ENCODE data around the gene ZSWIM3. TPM values are rescaled to one million over a fixed set of nuclear protein-coding genes. Genes with fewer than 3 reads are reported as not detected.

Gene ZSWIM3
- total and polyA plus RNA-seq, 9 donors = 1.8 to 7.5 (median 4.7) TPM

DNA sequence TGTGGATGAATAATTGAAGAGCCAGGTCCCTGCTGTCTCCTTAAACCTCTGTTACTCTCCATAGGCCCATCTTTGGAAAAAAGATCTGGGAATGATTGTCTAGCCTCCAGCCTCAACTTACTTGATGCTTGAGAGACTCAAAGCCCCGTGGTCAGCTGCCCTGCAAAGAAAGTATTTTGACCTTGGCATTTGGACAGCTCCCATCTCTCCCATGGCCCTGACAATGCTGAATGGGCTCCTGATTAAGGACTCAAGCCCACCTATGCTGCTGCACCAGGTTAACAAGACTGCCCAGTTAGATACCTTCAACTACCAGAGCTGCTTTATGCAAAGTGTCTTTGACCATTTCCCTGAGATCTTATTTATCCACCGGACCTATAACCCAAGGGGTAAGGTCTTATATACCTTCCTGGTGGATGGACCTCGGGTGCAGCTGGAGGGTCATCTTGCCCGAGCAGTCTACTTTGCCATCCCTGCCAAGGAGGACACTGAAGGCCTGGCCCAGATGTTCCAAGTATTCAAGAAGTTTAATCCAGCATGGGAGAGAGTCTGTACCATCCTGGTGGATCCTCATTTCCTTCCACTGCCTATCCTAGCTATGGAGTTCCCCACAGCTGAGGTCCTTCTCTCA is 25.2 kb downstream of the ZSWIM3 start:
- Histone ChIP-seq H3K4me3 (no peak overlapping the region), H3K4me1 (ENCODE audit: insufficient read depth) (peaks cover 2% of the 10 kb centered on the region), H3K27ac (no peak overlapping the region), H3K27me3 (no peaks in the 10 kb centered on the region), H3K36me3 (no peaks in the 10 kb centered on the region), H3K9me3 (no peaks in the 10 kb centered on the region)
- intact Hi-C loops (cut with DNase I) = loop anchor here in 1 of 4 donors (10.0 kb wide), 1 partner anchor 62 kb away; no protein-coding TSS in a partner anchor
- no peak for DNase-seq
- WGBS, 3 donors = 58 to 68% (median 62%) methylated on average over 4 of the region's 4 CpGs
- TF ChIP-seq, protein P1, sequence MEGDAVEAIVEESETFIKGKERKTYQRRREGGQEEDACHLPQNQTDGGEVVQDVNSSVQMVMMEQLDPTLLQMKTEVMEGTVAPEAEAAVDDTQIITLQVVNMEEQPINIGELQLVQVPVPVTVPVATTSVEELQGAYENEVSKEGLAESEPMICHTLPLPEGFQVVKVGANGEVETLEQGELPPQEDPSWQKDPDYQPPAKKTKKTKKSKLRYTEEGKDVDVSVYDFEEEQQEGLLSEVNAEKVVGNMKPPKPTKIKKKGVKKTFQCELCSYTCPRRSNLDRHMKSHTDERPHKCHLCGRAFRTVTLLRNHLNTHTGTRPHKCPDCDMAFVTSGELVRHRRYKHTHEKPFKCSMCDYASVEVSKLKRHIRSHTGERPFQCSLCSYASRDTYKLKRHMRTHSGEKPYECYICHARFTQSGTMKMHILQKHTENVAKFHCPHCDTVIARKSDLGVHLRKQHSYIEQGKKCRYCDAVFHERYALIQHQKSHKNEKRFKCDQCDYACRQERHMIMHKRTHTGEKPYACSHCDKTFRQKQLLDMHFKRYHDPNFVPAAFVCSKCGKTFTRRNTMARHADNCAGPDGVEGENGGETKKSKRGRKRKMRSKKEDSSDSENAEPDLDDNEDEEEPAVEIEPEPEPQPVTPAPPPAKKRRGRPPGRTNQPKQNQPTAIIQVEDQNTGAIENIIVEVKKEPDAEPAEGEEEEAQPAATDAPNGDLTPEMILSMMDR (IDR thresholded peaks at IDR 0.05) = no peak
- TF ChIP-seq POLR2A (IDR thresholded peaks at IDR 0.05) = no peak
- no peak for TF ChIP-seq EP300 (IDR thresholded peaks at IDR 0.05)

DNA sequence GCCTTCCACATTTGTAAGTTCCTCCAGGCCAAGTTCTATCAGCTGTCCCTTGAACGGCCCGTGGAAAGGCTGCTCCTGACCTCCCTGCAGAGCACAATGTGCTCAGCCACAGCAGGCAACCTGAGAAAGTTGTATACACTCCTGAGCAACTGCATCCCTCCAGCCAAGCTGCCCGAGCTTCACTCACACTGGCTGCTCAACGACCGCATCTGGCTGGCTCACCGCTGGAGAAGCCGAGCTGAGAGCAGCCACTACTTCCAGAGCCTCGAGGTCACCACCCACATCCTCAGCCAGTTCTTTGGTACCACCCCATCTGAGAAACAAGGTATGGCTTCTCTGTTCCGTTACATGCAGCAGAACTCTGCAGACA is 25.7 kb downstream of the ZSWIM3 start:
- Histone ChIP-seq H3K36me3 (no peaks in the 10 kb centered on the region), H3K4me3 (no peak overlapping the region), H3K9me3 (no peaks in the 10 kb centered on the region), H3K27ac (no peak overlapping the region), H3K27me3 (no peaks in the 10 kb centered on the region), H3K4me1 (ENCODE audit: insufficient read depth) (peaks cover 2% of the 10 kb centered on the region)
- 65 to 78% (median 75%) methylated on average over 9 of the region's 9 CpGs for WGBS, 3 donors
- TF ChIP-seq, protein P1 (IDR thresholded peaks at IDR 0.05) = no peak
- TF ChIP-seq POLR2A (IDR thresholded peaks at IDR 0.05) (no peak), EP300 (IDR thresholded peaks at IDR 0.05) (no peak)
- no peak for DNase-seq
- intact Hi-C loops (cut with DNase I) = loop anchor here in 1 of 4 donors (10.0 kb wide), 1 partner anchor 62 kb away; no protein-coding TSS in a partner anchor

DNA sequence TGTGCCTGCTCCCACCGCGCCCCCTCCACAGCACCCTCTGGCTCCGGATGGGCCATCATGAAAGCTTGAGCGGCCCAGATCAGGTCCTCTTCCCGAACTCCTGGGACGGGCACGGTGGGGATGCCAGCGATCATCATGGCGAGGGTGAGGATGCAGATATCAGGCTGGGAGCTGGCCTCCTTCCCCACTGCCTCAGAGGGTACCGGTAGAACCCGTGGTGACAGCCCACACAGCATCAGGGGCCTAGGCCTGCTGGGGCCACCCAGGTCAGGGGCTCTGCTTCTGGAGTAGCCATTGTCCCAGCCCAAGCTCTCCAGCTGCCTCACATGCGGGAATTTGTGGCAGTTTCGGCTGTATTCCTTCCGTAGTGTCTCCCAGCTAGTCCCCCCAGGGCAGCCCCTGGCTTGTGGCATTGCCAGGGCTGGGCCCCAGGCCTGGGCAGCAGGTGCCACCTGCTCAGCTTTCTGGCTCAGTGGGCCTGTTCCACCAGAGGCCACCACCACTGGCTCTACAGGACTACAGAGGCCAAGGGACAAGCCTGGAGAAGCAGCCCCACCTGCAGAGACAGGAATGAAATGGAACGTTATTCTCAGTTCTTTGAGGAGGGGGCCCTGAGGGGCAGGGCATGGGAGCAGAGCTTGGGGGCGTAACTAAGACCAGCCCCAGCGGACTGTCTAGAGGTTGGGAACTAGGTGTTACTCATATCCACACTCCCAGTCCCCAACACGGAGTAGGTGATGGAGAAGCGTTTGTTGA is 29.4 kb downstream of the ZSWIM3 start:
- H3K4me1 ChIP-seq (ENCODE audit: insufficient read depth) = peaks cover 3% of the 10 kb centered on the region
- no peaks in the 10 kb centered on the region for H3K27me3 ChIP-seq
- H3K9me3 ChIP-seq = no peaks in the 10 kb centered on the region
- intact Hi-C loops (cut with DNase I) = loop anchor here in 2 of 4 donors (5.0 to 10.0 kb wide), 2 partner anchors 44 to 58 kb away; no protein-coding TSS in a partner anchor
- no peak overlapping the region for H3K4me3 ChIP-seq
- peak in 1 of 5 donors; percentile 36 for DNase-seq
- no peak overlapping the region for H3K27ac ChIP-seq
- 82 to 86% (median 84%) methylated on average over 19 of the region's 19 CpGs for WGBS, 3 donors
- H3K36me3 ChIP-seq = no peaks in the 10 kb centered on the region
- TF ChIP-seq POLR2A (IDR thresholded peaks at IDR 0.05) (no peak), EP300 (IDR thresholded peaks at IDR 0.05) (no peak)
- TF ChIP-seq, protein P1 (IDR thresholded peaks at IDR 0.05) = no peak

DNA sequence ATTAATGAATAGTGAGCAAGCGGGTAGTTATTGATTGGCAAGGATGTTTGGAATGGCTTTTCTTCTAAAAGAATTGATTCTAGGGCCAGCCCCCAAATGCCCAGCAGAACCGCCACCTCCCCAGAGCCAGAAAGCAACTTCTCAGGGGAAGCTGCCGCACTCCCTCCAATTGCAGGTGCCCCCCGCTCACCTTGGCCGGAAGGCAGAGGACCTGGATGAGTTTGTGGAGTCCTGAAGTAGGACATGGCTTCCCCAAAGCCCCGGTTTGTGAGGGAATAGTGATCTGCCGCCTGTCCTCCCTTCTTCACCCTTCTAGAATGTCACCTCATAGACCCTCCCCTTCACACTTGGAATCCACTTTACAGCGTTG is 29.9 kb downstream of the ZSWIM3 start, which contains the start of gene SPATA25:
Gene SPATA25 (minus strand): TSS at position 277 of the 370 bp plus-strand sequence. CDS start 32 bp downstream, at position 245.
- WGBS, 3 donors = 88 to 91% (median 89%) methylated on average over 8 of the region's 8 CpGs
- intact Hi-C loops (cut with DNase I) = loop anchor here in 2 of 4 donors (5.0 to 10.0 kb wide), 2 partner anchors 45 to 57 kb away; no protein-coding TSS in a partner anchor
- Histone ChIP-seq H3K36me3 (no peaks in the 10 kb centered on the region), H3K9me3 (no peaks in the 10 kb centered on the region), H3K4me1 (ENCODE audit: insufficient read depth) (peaks cover 3% of the 10 kb centered on the region), H3K27ac (no peak within 1 kb of the TSS), H3K27me3 (no peaks in the 10 kb centered on the region), H3K4me3 (no peak within 1 kb of the TSS)
- no peak for DNase-seq
- TF ChIP-seq, protein P1 (IDR thresholded peaks at IDR 0.05) = no peak
- TF ChIP-seq EP300 (IDR thresholded peaks at IDR 0.05) = no peak
- no peak for TF ChIP-seq POLR2A (IDR thresholded peaks at IDR 0.05)
